ENCODE data around the gene ZHX3.
"Not testable (repeated sequence)": the region's sequence is repeated elsewhere in the genome, so short reads cannot be mapped to it uniquely, and the experiment has no call there.

Gene ZHX3

DNA sequence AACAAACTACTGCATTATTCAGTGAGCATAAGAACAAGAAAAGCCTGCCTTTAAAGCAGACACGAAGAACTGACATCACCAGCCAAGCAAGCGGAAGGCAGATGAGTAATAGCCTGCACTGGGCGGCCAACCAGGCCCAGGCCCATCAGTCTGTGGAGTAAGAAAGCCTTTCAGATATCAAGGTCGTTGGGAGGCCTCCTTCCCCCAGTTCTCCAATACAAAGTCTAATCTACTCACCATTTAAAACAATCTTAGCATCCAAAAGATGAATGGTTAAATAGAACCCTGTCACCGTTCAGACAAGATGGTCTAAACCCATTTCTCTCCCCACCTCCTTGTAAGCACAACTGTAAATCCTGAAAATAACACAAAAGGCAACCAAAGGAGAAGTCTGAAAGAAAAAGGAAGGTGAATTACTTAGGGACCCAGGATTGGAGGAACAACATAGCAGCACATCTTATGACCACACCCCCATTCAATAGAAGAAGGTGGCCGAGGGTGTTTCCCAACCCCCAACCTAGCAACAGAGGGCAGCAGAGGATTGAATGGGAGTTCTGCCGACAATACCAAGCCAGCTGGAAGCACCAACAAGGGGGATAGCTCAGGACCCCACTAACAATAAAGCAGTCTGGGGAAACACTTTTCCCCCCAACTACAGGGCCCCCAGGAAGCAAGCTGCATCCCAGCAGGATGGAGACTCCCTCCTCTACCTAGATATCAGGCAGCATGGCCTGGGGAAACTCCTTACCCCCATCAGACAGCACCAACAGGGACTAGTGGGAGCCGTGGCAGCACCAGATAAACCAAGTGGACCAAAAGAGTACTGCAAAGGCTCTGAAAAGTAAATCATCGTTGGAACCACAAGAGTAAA lies 67.9 kb downstream of the ZHX3 start:
- DNase-seq, result no peak

GRCh38 chr20:41248368-41249024 lies 69.0 kb downstream of the ZHX3 start:
- DNase-seq, result no peak

DNA sequence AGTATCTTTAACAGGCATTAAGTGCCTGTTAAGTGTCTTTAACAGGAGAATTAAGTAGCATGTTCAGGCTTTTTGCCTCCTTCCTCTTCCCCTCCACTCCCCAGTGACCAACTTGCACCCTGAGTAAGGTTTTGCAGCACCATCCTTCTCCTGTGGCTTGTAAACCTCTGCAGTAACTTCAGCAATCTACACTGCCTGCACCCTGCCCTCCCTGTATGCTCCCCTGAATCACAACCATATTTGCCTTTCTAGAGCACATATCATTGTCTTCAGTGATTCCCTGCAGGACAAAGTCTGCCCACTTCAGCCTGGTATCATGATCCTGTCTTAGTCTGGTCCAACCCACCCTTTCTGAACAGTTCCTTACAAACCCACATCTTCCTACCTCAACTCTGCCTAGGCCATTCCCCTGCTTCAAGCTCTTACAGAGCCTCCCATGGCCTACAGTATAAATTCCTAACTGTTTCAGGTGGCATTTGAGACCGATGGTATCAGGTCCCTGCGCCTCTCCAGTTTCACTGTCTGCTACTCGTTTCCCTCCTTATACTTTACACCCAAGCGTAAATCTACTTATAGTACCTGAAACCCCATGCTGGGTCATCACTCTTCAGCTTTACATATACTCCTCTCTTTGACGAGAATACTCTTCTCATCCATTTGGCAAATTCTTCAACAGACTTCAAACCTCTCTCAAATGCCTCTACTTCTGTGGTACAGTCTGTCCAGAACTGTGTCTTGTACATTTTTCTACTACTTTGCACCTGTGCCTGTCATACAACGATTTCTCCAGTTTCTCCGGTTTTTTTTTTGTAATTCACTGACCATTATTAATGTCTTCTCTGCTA lies 69.8 kb downstream of the ZHX3 start:
- DNase-seq, result no peak

DNA sequence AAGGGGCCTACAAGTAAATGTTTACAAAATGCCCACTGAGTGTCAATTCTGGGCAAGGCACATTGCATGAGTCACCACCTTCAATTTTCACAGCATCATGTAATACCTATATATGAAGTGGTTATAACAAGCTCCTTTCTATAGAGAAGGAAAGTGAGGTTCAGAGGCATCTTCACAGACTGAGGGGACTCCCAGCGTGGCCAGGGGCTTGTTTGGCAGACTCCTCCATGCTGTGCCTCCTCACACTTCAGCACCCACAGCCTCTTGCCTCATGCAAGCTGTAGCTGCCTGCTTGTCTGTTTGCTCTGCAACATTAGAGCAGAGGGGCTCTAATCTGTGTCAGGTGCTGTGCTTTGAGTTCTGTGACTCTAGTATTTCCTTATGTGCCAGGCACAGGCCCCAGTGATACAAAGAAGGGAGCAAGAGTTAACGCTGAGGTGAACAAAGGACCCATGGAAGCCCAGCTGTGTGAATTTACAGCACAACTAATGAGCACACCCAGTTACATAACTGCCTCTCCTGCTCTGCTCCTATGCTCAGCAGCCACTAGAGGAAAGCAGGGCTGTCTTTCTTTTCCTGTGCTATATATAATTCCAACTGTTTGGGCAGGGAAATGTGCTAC lies 72.3 kb downstream of the ZHX3 start:
- DNase-seq, result no peak

DNA sequence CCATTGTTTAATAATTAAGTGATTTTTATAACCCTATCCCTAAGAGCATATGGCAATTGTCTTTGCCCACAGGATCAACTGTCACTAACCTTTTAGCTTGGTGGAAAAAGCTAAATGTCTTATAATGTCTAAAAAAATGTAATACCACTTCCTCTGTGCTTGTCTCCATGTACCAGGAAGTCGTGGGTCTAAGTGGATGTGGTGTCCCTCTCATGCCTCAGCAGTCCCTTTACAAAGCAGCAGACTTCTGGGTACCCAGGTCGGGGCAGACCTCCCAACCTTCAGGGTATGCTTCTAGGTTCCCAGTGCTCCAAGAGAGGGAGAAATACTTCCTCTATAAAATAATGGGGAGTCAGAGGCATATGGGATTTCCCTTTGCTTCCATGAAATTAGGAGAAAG lies 74.7 kb downstream of the ZHX3 start:
- DNase-seq, result no peak

DNA sequence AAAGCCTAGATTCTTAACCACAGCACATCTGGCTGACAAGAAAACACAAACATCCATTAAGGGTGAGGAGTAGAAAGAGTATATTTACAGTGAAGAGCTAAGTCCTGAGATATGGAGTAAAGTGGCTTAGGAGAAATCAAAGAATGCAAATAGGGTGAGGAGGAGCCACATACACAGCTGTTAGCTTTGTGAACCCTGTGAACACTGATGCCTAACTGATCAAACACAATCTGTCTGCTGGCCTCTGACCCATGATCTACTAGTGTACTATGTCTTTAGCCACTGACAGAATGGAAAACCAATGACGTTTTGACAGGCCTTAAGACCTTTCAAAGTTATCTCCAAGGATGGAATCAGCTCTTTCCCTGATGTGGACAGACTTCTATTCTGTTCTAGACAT lies 75.2 kb downstream of the ZHX3 start:
- no peak for DNase-seq

DNA sequence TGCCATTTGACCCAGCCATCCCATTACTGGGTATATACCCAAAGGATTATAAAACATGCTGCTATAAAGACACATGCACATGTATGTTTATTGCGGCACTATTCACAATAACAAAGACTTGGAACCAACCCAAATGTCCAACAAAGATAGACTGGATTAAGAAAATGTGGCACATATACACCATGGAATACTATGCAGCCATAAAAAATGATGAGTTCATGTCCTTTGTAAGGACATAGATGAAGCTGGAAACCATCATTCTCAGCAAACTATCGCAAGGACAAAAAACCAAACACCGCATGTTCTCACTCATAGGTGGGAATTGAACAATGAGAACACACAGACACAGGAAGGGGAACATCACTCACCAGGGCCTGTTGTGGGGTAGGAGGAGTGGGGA lies 80.3 kb downstream of the ZHX3 start:
- DNase-seq, result not testable (repeated sequence)

DNA sequence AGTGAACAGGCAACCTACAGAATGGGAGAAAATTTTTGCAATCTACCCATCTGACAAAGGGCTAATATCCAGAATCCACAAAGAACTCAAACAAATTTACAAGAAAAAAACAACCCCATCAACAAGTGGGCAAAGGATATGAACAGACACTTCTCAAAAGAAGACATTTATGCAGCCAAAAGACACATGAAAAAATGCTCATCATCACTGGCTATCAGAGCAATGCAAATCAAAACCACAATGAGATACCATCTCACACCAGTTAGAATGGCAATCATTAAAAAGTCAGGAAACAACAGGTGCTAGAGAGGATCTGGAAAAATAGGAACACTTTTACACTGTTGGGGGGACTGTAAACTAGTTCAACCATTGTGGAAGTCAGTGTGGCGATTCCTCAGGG lies 80.7 kb downstream of the ZHX3 start:
- DNase-seq, result not testable (repeated sequence)

GRCh38 chr20:41234546-41234945 lies 83.0 kb downstream of the ZHX3 start:
- DNase-seq, result no peak

GRCh38 chr20:41234041-41234440 lies 83.5 kb downstream of the ZHX3 start:
- DNase-seq, result no peak

DNA sequence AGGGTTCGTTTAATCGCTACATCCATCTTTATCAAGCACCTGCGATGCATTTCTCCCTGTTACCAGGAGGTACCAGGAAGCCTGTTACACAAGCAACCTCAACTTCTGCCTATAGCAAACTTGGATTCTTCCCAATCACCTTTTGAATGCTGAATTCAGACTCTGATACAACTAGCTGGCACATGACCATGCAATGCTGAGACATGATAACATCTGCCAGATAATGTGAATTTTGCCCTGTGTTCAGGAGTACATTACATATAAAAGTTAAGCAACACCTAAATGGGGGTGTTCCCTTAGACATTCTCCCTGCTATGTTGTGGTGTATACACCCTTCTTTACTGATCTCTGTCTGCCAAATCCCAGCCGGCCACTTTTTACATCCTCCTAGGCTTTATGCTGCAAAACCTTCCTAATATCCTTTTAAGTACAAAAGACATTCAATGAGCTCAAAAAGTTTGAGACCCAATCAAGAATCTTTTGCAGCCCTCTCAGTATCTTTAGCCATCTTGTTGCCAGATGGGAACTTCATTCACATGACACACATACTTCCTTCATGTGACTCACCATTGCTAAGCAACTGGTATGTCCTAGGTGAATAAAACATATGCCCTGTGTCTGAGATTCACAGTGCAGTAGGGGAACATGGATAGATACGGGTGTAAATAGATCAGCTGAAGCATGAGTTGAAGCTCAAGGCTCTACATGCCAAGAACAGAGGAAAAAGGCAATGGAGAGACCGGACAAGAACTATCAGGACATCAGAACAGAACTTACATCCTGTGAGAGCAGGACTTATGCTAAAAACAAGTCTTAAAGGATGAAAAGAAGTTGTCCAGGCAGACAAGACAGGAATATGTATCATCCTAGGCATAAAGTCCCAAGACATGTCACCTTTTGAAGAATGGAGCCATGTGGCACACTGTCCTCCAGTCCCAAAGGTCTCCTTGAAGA lies 84.3 kb downstream of the ZHX3 start:
- DNase-seq, result no peak

DNA sequence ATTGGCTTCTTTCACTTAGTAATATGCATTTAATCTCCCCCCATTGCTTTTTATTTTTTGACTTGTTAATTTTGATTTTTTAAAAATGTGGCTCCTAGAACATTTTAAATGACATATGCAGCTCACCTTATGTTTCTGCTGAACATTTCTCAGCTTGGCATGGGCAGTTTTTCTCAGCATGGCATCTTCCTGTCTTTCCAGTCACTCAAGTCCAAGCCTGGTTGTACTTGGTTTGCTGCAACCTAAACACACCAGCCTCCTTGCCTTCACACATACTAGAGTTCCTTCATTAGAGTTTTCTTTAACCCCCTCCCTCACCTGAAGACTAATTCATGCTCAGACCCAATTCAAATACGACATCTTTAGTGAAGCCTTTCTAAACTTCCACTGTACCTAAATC lies 86.4 kb downstream of the ZHX3 start:
- no peak for DNase-seq

DNA sequence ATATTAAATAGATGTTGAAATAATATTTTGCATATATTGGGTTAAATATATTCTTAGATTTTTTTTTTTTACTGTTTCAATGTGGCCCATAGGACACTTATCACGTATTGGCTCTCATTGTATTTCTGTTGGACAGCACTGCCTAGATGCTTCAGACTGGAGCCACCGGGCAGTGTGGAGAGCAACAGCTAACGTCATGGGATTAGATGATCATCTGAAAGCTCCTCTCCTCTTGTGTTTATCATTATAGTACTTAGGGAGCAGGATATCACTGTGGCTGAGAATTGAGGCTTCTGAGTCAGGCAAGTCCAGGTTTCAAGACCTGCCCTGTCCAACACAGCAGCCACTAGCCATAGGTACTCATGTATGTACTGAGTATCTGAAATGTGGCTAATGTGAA lies 87.4 kb downstream of the ZHX3 start:
- DNase-seq, result no peak

DNA sequence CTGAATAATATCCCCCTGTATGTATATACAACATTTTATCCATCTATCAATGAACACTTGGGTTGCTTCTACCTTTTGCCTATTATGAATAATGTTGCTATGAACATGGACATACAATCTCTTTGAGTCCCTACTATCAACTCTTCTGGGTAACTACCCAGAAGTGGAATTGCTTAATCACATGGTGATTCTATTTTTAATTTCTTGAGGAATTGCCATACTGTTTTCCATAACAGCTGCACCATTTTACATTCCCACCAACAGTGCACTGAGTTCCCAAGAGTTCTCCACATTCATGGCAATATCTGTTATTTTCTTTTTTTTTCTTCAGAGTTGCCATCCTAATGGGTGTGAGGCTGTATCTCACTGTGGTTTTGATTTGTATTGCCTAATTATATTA lies 88.3 kb downstream of the ZHX3 start:
- no peak for DNase-seq

GRCh38 chr20:41228858-41229257 lies 88.7 kb downstream of the ZHX3 start:
- DNase-seq, result no peak

DNA sequence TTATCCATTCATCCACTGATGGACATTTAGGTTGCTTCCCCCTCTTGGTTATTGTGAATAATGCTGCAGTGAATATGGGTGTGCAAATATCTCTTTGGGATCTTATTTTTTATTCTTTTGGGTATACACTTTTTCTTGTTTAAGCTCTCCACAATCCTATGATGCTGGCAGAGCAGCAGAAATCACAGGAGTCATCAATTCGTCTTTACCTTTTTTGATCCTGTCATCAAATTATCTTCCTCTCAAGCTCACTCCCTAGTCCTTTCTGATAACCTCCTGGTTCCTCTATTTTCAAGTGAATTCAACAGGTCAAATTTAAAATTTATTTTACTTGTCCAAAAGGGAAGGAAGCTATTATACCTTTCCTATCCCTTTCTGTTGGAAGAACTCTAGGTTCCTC lies 91.1 kb downstream of the ZHX3 start:
- no peak for DNase-seq

DNA sequence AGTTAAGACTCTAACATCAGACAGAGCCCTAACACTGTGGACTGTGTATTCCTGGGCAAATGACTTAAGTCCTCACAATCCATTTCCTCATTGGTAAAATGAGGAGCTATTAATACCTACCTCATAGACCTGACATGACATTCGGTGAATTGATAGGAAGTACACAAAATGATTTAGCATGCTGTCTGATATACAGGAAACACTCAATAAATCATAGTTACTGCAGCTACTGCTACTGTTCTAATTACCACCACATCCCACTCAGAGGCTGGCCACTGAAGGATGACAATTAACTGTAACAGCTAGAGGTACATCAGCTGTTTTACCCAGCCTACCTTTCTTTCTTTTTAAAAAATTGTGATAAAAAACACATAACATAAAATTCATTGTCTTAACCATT lies 92.4 kb downstream of the ZHX3 start:
- no peak for DNase-seq

DNA sequence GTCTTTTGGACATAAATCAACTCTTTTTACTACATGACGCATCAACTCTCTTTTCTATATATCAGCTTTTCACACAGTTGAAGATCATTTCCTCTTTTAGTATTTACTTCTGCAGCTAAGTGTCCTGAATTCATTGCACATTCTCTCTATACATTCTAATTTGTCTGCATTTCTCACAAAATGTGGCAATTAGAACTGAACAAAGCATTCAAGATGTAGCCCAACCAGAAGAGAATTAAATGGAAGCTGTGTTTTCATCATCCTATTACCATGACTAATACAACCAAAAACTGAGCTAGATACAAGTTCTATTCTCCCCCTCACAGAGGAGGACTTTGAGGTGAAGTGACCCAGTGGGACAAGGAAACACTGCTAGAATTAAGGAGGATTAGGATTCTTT lies 93.2 kb downstream of the ZHX3 start:
- no peak for DNase-seq

DNA sequence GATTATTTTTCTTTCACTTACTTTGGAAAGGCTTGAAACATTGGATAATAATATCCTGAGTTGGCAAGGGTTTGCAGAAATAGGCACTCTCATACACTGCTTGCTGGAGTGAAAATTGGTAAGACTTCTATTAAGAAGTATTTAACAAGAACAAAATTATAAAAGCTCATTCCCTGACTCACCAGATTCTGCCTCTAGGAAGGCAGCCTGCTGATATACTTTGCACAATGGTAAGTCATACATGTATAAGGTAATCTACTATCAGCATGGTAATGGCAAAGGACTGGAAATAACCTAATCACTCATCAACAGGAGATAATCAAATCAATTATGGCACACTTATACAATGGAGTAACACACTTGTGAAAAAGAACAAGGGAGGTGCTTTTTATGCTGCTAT lies 94.4 kb downstream of the ZHX3 start:
- DNase-seq, result no peak

DNA sequence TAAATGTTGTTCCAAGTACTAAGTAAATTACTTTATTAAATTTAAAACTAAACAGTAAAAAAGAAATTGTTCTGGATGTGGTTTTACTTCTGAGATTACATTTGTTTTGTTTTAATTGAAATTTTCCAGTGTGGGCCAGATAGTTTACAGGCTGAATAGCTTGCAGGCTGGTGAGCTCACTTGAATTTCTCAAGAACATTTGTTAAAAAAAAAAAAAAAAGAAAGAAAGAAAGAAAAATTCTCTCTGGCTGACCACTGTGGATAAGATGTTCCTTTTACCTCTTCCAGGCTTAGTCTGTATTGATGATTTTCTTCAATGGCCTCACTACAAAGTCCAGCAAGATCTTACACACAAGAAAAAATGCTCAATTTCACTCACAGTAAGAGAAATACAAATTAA lies 94.8 kb downstream of the ZHX3 start:
- DNase-seq, result no peak

GRCh38 chr20:41222296-41222695 lies 95.2 kb downstream of the ZHX3 start:
- DNase-seq, result no peak

- DNase-seq, result no peak
Measured at GRCh38 chr20:41221614-41222218, 95.8 kb downstream of the ZHX3 start.

All from activated naive CD4-positive, alpha-beta T cell treated with anti-CD3 and anti-CD28 coated beads, Interleukin-2, amount 50 U/mL, for 16 hours (primary cell).